ENCODE data around the gene CTDP1.

Gene CTDP1

DNA sequence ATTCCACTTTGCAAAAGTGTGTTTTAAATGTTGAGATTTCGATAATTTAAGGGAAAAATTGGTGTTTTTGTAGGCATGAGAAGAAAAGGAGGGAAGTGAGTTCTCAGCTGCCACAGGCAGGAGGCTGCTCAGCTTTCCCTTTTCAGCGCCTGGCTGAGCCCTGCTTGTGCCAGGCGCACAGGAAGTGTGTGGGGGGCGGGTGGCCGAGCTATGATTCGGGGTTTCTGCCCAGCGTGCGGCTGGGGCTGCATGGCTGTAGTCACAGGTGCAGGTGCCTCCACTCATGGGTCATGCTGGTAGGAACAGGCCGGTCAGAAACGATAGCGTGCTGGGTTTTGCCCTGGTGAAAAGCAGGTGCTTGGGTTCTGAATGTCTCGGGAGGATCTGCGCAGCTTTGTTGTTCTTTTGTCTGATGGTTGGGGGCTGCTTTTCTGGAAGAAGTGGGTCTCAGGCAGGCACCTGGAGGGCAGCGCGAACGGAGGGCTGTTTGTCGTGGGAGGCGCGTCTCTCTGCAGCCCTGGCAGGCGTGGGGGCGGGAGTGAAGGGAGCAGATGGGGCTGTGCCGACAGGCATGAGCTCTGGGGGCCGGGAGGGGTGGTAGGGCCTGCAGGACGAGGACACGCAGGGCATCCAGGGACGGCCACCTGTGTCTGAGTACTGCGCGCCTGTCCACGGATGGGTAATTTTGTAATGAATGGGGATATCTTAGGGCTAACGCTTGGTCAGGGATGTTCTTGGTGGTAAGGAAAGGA, 120.2 kb downstream of the CTDP1 start:
- DNase-seq, result no peak

DNA sequence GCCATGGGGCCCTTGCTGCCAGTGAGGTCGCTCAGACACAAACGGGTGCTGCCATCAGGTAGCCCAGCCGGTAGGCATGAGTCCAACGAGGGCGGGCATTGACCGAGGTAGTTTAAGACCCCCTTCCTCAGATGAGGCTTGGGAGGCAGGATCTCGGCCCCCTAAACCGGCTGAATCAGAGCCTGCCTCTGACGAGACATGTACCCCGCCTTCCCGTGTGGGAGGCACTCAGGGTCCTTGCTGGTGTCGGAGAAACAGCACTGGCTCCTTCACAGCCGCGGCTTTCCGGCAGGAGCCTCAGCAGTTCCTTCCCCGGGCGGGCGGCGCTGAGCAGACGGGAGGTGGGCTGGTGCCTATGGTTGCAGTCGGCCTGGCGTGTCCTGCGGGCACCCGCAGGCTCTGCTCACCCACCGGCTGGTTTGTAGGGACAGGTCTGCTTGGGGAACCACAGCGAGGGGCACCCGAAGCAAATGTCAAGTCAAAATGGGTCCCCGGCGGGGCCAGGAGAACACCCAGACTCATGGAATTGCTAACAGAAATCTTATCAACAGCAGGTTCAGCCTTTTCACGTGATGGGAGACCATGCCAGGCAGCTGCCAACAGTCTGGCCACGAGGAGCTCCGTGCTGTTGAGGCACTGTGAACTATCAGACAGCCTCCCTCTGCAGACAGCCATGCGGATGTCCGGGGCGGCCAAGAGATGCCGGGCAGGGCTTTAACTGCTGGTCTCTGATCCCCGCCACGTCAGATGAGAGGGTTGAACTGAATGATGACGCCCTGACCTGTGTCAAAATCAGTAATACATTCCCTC, 121.0 kb downstream of the CTDP1 start:
- DNase-seq, result no peak

DNA sequence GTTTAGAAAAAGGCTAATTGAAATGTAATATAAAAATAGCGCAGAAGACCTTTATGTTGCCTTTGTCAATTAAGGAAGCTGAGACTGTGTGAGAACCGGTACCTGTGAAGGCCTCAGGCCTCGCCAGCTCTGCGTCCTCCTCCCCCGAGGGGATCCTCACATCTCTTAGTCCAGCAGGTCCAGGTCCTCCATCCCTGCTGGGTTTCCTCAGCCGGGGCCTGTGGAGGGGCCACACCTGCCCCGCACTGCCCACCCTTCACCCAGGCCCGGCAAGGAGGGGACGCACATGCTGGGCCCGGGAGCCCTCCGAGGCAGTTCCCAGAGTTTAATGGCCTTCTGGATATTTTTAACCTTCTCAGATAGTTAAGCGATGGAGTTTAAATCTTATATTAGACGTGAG, 121.6 kb downstream of the CTDP1 start:
- no peak for DNase-seq

DNA sequence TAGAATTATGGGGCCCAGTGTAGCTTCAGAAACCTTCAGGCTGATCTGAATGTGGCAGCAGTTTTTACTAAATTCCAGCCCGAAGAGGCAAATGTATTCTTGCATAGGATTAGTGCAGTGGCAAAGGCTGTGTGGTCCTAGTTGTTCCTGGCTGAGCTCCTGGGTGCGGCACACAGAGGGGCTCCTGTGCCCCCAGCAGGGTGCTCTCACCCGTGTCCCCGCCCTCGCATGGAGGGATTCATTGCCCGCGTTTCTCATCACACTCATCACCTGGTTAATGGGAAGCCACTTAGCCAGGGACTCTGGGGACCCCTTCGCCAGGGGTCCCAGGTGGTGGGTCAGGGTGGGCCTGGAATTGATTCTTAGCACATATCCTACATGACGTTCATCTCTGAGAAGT, 122.0 kb downstream of the CTDP1 start:
- no peak for DNase-seq

DNA sequence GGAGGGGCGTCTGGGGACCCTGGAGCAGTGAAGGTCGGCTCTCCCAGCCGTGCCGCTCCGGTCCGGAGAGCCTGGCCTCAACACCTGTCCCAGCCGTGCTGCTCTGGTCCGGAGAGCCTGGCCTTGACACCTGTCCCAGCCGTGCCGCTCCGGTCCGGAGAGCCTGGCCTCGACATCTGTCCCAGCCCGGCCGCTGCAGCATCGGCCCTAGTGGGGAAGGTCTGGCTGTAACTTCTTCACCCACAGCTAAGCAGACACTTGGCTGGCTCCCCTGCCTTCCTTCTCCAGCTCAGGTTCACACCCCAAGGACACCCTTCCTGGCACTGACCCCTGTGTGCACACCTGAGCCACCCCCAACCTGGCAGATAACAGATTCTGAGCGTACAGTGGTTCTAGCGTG, 122.7 kb downstream of the CTDP1 start:
- DNase-seq, result no peak

DNA sequence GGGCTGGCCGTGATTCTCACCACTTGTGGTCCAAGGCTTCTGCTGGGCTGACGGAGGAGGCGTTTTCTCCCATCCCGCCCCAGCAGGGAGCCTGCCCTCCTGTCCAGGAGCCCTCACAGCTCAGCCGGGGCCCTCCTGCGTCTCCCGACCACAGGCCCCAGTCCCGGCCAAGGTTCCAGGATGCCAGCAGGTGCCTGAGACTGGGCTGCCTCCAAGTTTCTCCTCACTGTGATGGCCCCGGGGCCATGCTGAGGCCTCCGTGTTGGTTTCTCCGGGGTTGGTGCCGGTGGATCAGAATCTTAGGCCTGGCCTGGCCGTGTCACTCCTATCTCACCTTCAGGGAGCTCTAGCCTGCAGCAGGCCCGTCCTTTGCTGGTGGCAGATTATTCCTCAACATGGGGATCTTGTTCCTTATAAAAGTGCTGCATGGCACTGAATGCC, 124.0 kb downstream of the CTDP1 start:
- no peak for DNase-seq
